ENCODE results near the gene TMEM92. TPM values are rescaled to one million over a fixed set of nuclear protein-coding genes. Genes with fewer than 3 reads are reported as not detected.

The TMEM92 gene
- total RNA-seq (2022; extraction: Qiagen RNA extraction; ENCODE audit: low read depth), result 22.2 to 30.1 TPM (median 26.9 TPM) in 5 replicates

GRCh38 chr17:50274142-50274896 lies at the start of gene TMEM92:
TMEM92 (plus strand) TSS chr17:50274466; CDS start chr17:50274502, 36 bp downstream.

Other genes with a start within 250 kb of the TMEM92 start
- gene ITGA3, start 218.4 kb upstream of the TMEM92 start, total RNA-seq (2022; extraction: Qiagen RNA extraction; ENCODE audit: low read depth), result 429 to 478 TPM (median 448 TPM) in 5 replicates
- 18.8 to 21.6 TPM (median 19.0 TPM) in 5 replicates for gene PDK2, start 179.1 kb upstream of the TMEM92 start, total RNA-seq (2022; extraction: Qiagen RNA extraction; ENCODE audit: low read depth)
- 0.24 to 0.51 TPM (median 0.38 TPM) in 5 replicates for gene SAMD14, start 144.3 kb upstream of the TMEM92 start, total RNA-seq (2022; extraction: Qiagen RNA extraction; ENCODE audit: low read depth)
- 45.7 to 65.4 TPM (median 59.4 TPM) in 5 replicates for gene PPP1R9B, start 123.8 kb upstream of the TMEM92 start, total RNA-seq (2022; extraction: Qiagen RNA extraction; ENCODE audit: low read depth)
- 1.5 to 2.7 TPM (median 1.8 TPM) in 5 replicates for gene SGCA, start 108.5 kb upstream of the TMEM92 start, total RNA-seq (2022; extraction: Qiagen RNA extraction; ENCODE audit: low read depth)
- 8.5 to 11.9 TPM (median 9.5 TPM) in 5 replicates for gene COL1A1, start 72.8 kb upstream of the TMEM92 start, total RNA-seq (2022; extraction: Qiagen RNA extraction; ENCODE audit: low read depth)
- 18.5 to 26.0 TPM (median 21.9 TPM) in 5 replicates for gene XYLT2, start 71.7 kb downstream of the TMEM92 start, total RNA-seq (2022; extraction: Qiagen RNA extraction; ENCODE audit: low read depth)
- gene MRPL27, start 98.7 kb downstream of the TMEM92 start, total RNA-seq (2022; extraction: Qiagen RNA extraction; ENCODE audit: low read depth), result 138 to 166 TPM (median 143 TPM) in 5 replicates
- gene EME1, start 98.8 kb downstream of the TMEM92 start, total RNA-seq (2022; extraction: Qiagen RNA extraction; ENCODE audit: low read depth), result 15.2 to 17.4 TPM (median 16.0 TPM) in 5 replicates
- gene LRRC59, start 123.1 kb downstream of the TMEM92 start, total RNA-seq (2022; extraction: Qiagen RNA extraction; ENCODE audit: low read depth), result 237 to 256 TPM (median 243 TPM) in 5 replicates
- gene ACSF2, start 151.8 kb downstream of the TMEM92 start, total RNA-seq (2022; extraction: Qiagen RNA extraction; ENCODE audit: low read depth), result 10.0 to 14.9 TPM (median 13.5 TPM) in 5 replicates
- gene CHAD, start 194.4 kb downstream of the TMEM92 start, total RNA-seq (2022; extraction: Qiagen RNA extraction; ENCODE audit: low read depth), result not detected in 5 replicates
- 25.7 to 40.1 TPM (median 36.4 TPM) in 5 replicates for gene RSAD1, start 204.4 kb downstream of the TMEM92 start, total RNA-seq (2022; extraction: Qiagen RNA extraction; ENCODE audit: low read depth)
- 0.07 to 1.0 TPM (median 0.45 TPM) in 5 replicates for gene MYCBPAP, start 234.0 kb downstream of the TMEM92 start, total RNA-seq (2022; extraction: Qiagen RNA extraction; ENCODE audit: low read depth)